Measurements from ENCODE around the gene RSPH9. TPM values are rescaled to one million over a fixed set of nuclear protein-coding genes. Genes with fewer than 3 reads are reported as not detected.

The RSPH9 gene
- total RNA-seq, 1 donor from 2014 or later = not detected

DNA sequence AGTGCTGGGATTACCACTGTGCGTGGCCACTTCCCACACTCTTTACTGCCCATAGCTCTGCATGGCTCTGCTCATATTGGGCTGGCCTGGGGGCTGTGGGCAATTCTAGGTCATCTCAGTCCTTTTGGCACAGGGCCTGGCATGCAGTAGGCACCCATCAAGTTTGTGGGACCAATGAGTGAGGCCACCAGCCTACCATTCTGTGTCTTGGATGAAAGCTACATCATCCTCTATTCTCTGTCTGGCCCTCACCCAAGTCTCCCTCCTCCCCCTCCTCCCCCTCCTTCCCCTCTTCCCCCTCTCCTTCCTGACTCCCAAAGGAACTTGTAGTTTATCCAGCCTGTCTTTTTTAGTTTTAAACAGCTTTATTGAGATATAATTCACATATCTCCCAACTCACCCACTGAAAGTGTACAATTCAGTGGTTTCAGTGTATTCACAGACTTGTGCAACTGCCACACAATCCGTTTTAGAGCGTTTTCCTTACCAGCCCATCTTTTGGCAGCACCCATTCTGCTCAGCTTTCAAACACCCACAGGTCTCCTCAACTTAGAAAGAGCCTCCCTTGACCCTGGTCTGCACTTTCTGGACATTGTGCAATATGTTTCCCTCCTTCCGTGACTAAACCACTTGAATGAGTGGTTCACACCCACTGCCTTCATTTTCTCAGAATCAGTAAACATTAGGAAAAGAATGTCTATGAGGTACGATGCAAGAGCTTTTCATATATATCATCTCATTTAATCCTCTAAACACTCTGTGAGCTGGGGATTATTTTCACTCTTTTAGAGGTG, 64.2 kb downstream of the RSPH9 start:
- intact Hi-C loops (cut with micrococcal nuclease) = no loop called here

DNA sequence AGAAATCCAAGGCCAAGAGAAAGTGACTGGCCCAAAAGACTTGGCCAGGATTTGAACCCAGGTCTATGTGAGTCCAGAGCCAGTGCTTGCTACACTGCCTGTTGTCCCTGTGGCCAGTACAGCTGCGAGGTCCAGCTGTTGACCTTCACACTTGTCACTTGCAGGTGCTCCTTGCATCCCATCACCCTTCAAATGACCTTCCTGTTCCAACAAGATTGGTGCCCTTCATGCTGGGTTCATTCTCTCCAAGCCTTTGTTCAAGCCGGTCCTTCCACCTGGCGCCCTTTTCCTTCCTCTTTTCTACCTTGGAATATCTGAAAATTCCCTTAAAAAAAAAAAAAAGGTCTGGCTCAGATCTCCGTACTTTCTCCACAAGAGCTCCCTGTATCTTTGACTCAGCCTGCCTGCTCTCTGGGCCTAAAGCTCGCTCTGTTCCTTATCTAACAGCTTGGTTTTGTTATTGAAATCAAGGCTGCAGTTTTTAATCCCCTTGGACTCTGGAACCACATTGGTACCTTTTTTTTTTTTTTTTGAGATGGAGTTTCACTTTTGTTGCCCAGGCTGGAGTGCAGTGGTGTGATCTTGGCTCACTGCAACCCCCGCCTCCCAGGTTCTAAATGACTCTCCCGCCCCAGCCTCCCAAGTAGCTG, 64.9 kb downstream of the RSPH9 start:
- intact Hi-C loops (cut with micrococcal nuclease) = no loop called here

DNA sequence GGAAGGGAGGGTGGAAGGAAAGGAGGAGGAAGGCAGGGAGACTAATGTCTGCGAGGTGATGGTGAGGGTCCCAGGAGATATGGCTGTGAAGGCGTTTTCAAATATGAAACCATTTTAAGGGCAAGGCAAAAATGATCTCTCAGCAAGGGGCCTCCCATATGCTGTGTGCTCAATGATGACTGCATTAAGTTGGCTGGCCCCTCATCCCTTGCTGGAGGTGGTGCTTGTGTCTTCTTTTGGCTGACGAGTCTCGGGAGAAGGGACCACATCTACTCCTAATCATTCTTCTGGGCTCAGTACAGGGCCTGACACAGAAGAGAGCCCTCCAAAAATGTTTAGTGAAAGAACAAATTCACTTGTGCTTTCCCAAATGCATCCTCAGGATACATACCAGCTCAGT, 65.7 kb downstream of the RSPH9 start:
- intact Hi-C loops (cut with micrococcal nuclease) = no loop called here

DNA sequence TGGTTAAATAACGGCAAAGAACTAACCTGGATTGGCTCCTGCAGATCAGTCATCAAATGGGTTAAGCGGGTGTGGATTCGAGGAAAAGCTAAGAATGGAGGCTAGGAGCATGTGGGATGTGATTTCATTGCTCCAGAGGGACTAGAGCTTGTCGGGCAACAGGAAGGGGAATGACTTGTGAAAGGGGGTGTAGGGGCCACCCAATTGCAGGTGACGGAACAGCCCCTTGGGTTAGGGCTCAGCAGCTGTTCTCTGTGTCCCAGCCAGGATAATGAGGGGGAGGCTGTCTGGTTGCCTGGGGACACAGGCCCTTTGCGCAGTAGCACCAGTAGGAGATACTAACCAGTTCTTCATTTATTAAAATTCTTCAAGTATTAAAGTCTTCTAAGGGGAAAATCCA, 67.7 kb downstream of the RSPH9 start:
- intact Hi-C loops (cut with micrococcal nuclease) = no loop called here

DNA sequence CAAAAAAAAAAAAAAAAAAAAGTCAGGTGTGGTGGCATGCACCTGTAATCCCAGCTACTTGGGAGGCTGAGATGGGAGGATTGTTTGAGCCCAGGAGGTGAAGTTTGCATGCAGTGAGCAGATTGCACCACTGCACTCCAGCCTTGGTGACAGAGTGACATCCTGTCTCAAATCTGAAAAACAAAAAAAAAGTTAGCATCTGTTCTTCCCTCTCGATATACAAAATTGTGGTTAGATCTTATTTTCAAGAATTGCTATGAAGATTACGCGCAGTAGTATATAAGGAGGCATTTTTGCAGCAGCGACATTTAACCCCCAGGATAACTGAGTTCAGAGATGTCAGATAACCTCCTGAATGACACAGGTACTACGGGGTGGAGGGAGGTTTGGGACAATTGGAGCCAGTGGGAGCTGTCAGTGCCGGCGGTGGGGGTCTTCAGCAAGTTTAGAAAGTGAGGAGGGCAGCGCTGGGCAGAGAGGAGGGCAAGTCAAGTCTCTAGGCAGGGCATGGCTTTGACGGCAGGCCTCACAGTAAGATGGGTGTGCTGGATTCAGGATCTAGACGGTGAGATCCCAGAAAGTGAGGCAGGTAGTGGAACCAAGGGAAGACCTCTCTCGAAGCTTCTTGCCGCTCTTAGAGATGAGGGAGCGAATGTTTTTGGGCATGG, 68.9 kb downstream of the RSPH9 start:
- intact Hi-C loops (cut with micrococcal nuclease) = no loop called here

DNA sequence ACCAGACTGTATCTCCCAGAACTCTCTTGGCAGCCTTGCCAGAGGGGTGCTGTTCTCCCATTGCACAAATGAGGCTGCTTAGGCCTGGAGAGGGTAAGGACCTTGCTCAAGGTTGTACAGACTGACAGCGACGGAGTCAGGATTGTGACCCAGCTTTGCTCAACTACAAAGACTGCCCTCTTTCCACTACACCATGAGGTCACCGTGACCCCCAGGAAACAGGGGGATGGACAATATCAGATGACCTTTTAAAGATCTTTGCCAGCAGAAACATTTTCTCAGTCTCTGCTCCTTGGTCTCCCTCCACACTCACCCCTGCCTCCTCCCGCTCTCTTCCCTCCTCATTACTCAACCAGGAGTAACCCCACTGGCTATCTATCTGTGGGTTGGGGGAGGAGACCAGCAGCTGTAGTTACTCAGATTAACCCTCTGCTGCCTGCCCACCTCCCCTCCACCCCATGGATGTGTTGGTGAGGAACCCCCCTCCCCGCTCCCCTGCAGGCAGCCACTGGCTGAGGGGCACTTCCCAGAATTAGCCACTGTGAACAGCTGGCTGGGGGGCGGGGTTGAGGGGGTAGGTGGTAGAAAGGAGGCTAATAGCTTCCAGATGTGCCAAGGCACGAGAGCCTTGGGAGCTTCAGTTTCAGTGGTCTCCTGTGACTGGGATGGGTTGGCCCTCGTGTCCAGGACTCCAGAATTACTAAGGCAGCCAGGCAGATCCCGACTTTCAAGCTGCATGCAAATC, 69.6 kb downstream of the RSPH9 start:
- intact Hi-C loops (cut with micrococcal nuclease) = no loop called here

DNA sequence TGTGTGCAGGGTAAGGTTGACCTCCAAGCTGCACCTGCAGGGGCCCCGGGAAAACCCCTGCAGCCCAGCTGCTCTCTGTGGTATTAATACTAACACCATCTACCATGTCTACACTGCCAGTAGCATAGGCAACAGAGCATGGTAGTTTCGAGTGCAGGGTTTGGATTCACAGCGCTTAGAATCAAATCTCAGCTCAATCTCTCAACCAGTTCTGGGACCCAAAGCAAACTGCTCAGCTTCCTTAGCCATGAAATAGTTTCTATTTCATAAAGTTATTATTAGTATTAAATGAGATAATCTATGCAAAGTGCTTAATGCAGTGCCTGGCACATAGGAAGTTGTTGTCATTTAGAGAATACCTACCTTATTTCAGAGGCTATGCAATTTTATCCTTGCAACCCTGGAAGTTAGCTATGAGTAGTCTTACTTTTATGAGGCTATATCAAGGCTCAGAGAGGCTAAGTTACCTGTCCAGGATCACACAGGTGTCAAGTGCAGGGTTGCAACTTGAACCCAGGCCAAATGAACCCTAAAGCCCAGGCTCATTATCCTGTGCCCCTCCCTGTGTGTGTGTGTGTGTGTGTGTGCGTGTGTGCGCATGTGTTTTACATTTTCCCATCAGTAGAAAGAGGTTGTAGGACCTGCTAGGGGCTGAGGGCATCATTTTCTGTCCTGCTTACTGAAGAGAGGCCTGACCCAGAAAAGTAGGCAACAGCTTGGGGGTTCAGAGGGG, 70.4 kb downstream of the RSPH9 start:
- intact Hi-C loops (cut with micrococcal nuclease) = no loop called here

DNA sequence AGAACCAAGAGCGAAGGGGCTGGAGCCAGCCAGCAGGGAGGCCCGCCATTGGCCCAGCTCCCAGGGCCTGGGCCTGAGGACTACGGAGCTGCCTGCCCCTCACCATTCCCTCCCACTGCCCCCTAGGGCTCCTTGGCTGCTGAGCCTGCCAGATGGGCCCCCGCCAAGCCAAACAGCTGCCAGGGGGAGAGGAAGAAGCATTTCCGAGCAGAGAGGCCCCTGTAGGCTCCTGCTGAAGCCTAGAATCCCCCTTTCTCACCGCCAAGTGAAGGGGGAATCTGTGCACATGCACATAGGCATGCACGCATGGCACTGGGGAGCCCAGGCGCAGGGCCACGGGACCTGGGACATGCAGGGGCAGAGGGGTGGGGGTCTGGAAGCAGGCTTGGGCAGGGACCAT, 71.3 kb downstream of the RSPH9 start:
- intact Hi-C loops (cut with micrococcal nuclease) = no loop called here

DNA sequence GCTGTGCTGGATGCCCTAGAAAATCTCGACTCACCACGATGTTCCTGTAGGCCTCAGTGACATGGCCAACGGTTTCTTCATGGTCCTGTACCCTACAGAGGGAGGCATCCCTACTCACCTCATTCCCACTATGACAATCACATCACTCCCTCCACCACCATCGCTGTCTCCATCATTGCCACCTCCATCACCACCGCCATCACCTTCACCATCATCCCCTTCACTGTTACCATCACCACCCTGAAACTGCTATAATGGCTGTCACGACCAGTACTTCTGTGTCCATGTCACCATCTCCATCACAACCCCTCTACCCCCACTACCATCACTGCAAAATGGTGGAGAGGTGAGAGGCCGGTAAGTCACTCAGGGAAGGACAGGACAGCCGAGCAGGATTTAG, 72.6 kb downstream of the RSPH9 start:
- intact Hi-C loops (cut with micrococcal nuclease) = no loop called here

DNA sequence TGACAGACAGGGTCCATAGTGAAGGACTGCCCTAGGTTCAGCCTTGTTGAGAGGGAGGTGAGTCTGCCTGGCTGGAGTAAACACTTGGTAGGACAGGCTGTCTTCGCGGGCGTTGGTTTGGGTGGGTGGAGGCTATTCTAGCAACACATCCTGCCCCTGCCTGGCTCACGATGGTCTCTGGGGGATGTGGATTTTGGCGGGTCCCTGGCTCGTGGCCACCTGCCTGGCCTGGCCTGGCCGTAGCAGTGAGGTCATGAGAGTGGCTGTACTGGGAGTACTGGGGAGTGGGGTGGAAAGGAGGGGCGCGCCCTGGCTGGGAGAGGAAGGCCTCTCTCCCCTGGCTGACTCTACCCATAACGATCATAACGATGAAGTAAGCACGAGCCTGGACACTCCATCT, 73.0 kb downstream of the RSPH9 start:
- intact Hi-C loops (cut with micrococcal nuclease) = no loop called here

DNA sequence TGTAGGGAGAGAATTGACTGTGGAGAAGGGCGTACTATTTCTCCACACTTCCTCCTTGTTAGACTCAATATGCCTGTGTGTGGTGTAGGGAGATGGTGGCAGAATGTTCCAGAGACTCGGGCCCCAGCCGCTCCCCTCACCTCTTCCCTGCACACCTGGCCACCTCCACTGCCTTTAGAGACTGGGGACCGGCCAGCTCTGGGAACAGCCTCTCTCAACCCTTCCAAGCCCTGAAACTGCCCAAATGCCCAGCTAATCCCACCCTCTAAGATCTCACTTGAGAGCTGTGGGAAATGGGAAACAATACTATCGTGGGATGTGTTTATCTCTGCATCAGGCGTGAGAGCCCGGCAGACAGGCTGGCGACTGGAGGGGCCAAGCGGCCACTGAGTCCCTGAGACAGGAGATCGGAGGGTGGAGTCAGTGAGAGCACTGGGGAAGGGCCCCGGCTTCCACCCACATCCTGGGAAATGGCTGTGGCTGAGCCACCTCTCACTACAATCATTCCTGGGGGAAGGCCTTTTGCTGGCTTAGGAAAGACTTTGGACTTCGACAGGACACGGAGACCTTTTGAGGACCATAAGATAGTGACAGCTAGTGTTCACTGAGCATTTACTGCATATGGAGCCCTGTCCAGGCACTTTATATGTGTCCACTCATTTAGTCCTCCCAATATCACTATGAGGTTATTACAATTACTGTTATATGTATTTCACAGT, 73.7 kb downstream of the RSPH9 start:
- intact Hi-C loops (cut with micrococcal nuclease) = no loop called here

DNA sequence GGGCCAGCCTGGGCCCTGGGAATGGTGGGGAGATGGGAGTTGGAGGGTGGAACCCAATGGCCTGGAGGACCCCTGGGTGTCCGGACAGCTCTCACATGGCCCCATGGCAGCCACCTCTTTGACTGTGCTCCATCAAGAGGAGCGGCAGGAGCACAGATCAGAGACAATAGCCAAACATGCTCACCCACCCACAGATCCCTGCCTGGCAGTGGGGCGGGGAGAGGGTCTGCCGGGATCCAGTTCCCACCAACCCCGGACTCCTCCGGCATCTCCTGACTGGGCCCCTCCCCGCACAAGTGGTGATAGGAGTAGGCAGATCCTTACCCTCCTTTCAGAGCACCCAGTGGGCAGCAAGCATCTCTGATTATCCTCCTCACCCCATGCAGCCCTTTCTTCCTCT, 74.7 kb downstream of the RSPH9 start:
- intact Hi-C loops (cut with micrococcal nuclease) = no loop called here

DNA sequence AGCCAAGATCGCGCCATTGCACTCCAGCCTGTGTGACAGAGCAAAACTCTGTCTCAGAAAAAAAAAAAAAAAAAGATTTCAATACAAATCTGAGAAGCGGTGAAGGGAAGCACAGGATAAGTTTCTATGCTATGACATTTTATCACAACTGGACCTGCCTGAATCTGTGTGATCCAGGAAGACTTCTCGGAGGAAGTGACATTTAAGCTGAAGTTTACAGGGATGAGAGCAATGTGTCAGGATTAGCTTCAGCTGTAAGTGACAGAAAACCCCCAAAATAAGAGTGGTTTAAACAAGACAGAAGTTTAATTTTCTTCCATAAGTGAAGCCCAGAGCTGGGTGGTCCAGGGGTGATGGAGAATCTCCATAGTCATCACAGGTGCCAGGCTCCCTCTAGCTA, 76.2 kb downstream of the RSPH9 start:
- intact Hi-C loops (cut with micrococcal nuclease) = no loop called here

Other genes starting within 250 kb of the RSPH9 start
- gene ABCC10, start 217.5 kb upstream of the RSPH9 start, total RNA-seq = 51.6 and 52.1 TPM in 2 replicates
- gene DLK2, start 189.5 kb upstream of the RSPH9 start, total RNA-seq = 0.20 and 0.45 TPM in 2 replicates
- gene TJAP1, start 167.5 kb upstream of the RSPH9 start, total RNA-seq = 31.3 and 36.2 TPM in 2 replicates
- 0.16 and 0.32 TPM in 2 replicates for gene LRRC73, start 134.7 kb upstream of the RSPH9 start, total RNA-seq
- 59.9 and 65.0 TPM in 2 replicates for gene YIPF3, start 128.1 kb upstream of the RSPH9 start, total RNA-seq
- gene POLR1C, start 127.9 kb upstream of the RSPH9 start, total RNA-seq = 42.2 and 43.6 TPM in 2 replicates
- gene XPO5, start 69.0 kb upstream of the RSPH9 start, total RNA-seq = 77.8 and 93.5 TPM in 2 replicates
- 58.5 and 65.2 TPM in 2 replicates for gene POLH, start 68.9 kb upstream of the RSPH9 start, total RNA-seq
- 90.8 and 93.0 TPM in 2 replicates for gene GTPBP2, start 15.8 kb upstream of the RSPH9 start, total RNA-seq
- gene MAD2L1BP, start 9.2 kb upstream of the RSPH9 start, total RNA-seq = 39.5 and 40.1 TPM in 2 replicates
- gene MRPS18A, start 42.8 kb downstream of the RSPH9 start, total RNA-seq = 37.4 and 38.6 TPM in 2 replicates
- gene VEGFA, start 125.2 kb downstream of the RSPH9 start, total RNA-seq = 22.4 and 22.8 TPM in 2 replicates

Measured in T-helper 2 cell treated with Interferon-gamma antibody and Interleukin-4, amounts not matched to agents 100 ng/mL and 5 ng/mL, for 36 hours (primary cell).